HG03439 (cell line): ENCODE measurements around the gene FLAD1.

Experiments used
- ATAC-seq: cut with Tn5 transposase; IDR thresholded peaks from one replicate; pipeline ENCODE4 v1.9.1; 2021; ENCODE audit warnings: mild to moderate bottlenecking, moderate library complexity; ENCODE audit not compliant: unreplicated experiment

FLAD1 gene

GRCh38 chr1:155014709-155015508 lies 31.8 kb downstream of the FLAD1 start:
- no peak for ATAC-seq

- no peak for ATAC-seq
These were observed 32.5 kb downstream of the FLAD1 start for GRCh38 chr1:155015527-155016230.

- ATAC-seq = no peak
These were observed 33.2 kb downstream of the FLAD1 start for GRCh38 chr1:155016231-155016831.

GRCh38 chr1:155017041-155017945 lies 34.1 kb downstream of the FLAD1 start:
- peak; percentile 65 for ATAC-seq

- ATAC-seq = no peak
These were observed 34.8 kb downstream of the FLAD1 start for GRCh38 chr1:155017946-155018316.

- no peak for ATAC-seq
These were observed 35.6 kb downstream of the FLAD1 start for GRCh38 chr1:155018617-155019348.

GRCh38 chr1:155019377-155020245 lies 36.5 kb downstream of the FLAD1 start:
- ATAC-seq = no peak

GRCh38 chr1:155022136-155022926 lies 39.2 kb downstream of the FLAD1 start:
- ATAC-seq = no peak

GRCh38 chr1:155022927-155023236 lies 39.7 kb downstream of the FLAD1 start:
- ATAC-seq = no peak

GRCh38 chr1:155023627-155024026 lies 40.5 kb downstream of the FLAD1 start:
- ATAC-seq = no peak

GRCh38 chr1:155024315-155024714 lies 41.2 kb downstream of the FLAD1 start:
- ATAC-seq = no peak

GRCh38 chr1:155026154-155026553 lies 43.0 kb downstream of the FLAD1 start:
- ATAC-seq = no peak

GRCh38 chr1:155026588-155026987 lies 43.4 kb downstream of the FLAD1 start:
- no peak for ATAC-seq

GRCh38 chr1:155029513-155030242 lies 46.5 kb downstream of the FLAD1 start:
- no peak for ATAC-seq

- no peak for ATAC-seq
These were observed 47.2 kb downstream of the FLAD1 start for GRCh38 chr1:155030243-155030795.

GRCh38 chr1:155030899-155031298 lies 47.8 kb downstream of the FLAD1 start:
- no peak for ATAC-seq

GRCh38 chr1:155032886-155033285 lies 49.7 kb downstream of the FLAD1 start:
- ATAC-seq = no peak

- ATAC-seq = no peak
These were observed 50.4 kb downstream of the FLAD1 start, which contains the start of the genes DCST1 and DCST2 for GRCh38 chr1:155033524-155033923. DCST1 (plus strand) TSS chr1:155033824; CDS start chr1:155034037, 213 bp downstream. DCST2 (minus strand) TSS chr1:155033781; CDS start chr1:155033701, 80 bp downstream.
